HTR-8/SVneo (cell line): ENCODE measurements around the gene CDH13.

Source experiments
- DNase-seq: peaks from one replicate; pipeline ENCODE4 v3.0.0; 2011; ENCODE audit warnings: low spot score, mixed read lengths; ENCODE audit not compliant: insufficient read length
- FAIRE-seq: peaks from 2 replicates; lab custom pipeline; 2011; peaks lifted over from hg19 to GRCh38; lab: Jason Lieb, UNC

Gene CDH13

GRCh38 chr16:83769397-83770008 is 1142.7 kb downstream of the CDH13 start:
- FAIRE-seq (no peak), DNase-seq (no peak)

- FAIRE-seq (no peak), DNase-seq (no peak)
These were observed 1144.7 kb downstream of the CDH13 start for GRCh38 chr16:83771306-83771942.

GRCh38 chr16:83772806-83773205 is 1146.0 kb downstream of the CDH13 start:
- no peak for FAIRE-seq

GRCh38 chr16:83774066-83774465 is 1147.3 kb downstream of the CDH13 start:
- FAIRE-seq (no peak), DNase-seq (no peak)

More at GRCh38 chr16:83772806-83773205, 1146.0 kb downstream of the CDH13 start:
- no peak for DNase-seq

GRCh38 chr16:83776944-83777343 is 1150.2 kb downstream of the CDH13 start:
- DNase-seq (no peak), FAIRE-seq (no peak)

- no peak for DNase-seq
These were observed 1153.1 kb downstream of the CDH13 start for GRCh38 chr16:83779886-83780285.

GRCh38 chr16:83785455-83785854 is 1158.7 kb downstream of the CDH13 start:
- FAIRE-seq, result no peak
- DNase-seq, result no peak

More at GRCh38 chr16:83779886-83780285, 1153.1 kb downstream of the CDH13 start:
- no peak for FAIRE-seq

- FAIRE-seq, result no peak
- no peak for DNase-seq
These were observed 1163.1 kb downstream of the CDH13 start for GRCh38 chr16:83789642-83790401.

- FAIRE-seq, result no peak
- DNase-seq, result no peak
These were observed 1165.1 kb downstream of the CDH13 start for GRCh38 chr16:83791916-83792315.

GRCh38 chr16:83792391-83792790 is 1165.6 kb downstream of the CDH13 start:
- DNase-seq (no peak), FAIRE-seq (no peak)

GRCh38 chr16:83793179-83793578 is 1166.4 kb downstream of the CDH13 start:
- no peak for DNase-seq

GRCh38 chr16:83794860-83795554 is 1168.2 kb downstream of the CDH13 start:
- FAIRE-seq, result no peak

More at GRCh38 chr16:83793179-83793578, 1166.4 kb downstream of the CDH13 start:
- no peak for FAIRE-seq

GRCh38 chr16:83797013-83797412 is 1170.2 kb downstream of the CDH13 start:
- DNase-seq (no peak), FAIRE-seq (no peak)

More at GRCh38 chr16:83794860-83795554, 1168.2 kb downstream of the CDH13 start:
- DNase-seq, result no peak

GRCh38 chr16:83799336-83799735 is 1172.6 kb downstream of the CDH13 start:
- FAIRE-seq (no peak), DNase-seq (no peak)

GRCh38 chr16:83802135-83802534 is 1175.4 kb downstream of the CDH13 start:
- DNase-seq (no peak), FAIRE-seq (no peak)

GRCh38 chr16:83802554-83803205 is 1175.9 kb downstream of the CDH13 start:
- no peak for FAIRE-seq
- DNase-seq, result no peak

- DNase-seq (no peak), FAIRE-seq (no peak)
These were observed 1177.0 kb downstream of the CDH13 start for GRCh38 chr16:83803811-83804210.

- DNase-seq (no peak), FAIRE-seq (no peak)
These were observed 1177.6 kb downstream of the CDH13 start for GRCh38 chr16:83804366-83804765.

- DNase-seq (no peak), FAIRE-seq (no peak)
These were observed 1179.3 kb downstream of the CDH13 start for GRCh38 chr16:83806036-83806435.

- FAIRE-seq (no peak), DNase-seq (no peak)
These were observed 1180.0 kb downstream of the CDH13 start for GRCh38 chr16:83806731-83807130.
